HPDE6-E6E7 (cell line): ENCODE data around the gene FHIT.

Experiments used
- DNase-seq: peaks from one replicate; pipeline ENCODE4 v3.0.0; 2011; ENCODE audit warnings: missing footprints; ENCODE audit errors: extremely low spot score

FHIT gene

DNA sequence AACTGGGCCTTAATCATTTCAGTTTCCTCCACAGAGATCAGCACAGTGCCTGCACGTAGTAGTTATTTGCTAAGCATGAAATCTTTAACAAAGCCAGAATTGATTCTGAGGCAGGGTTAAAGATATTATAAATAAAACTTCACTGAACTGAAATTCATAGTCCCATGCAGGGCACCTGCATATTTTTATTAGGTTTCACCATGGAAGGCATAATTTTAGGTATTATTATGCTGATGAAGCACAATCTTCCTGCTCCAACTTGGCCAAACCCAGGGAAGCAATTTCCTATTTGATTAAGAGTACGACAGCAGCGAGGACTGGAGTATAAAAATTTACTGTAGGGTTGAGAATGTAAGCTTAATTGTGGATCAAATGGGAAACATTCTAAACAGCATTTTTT is 1131.0 kb downstream of the FHIT start:
- DNase-seq, result no peak

DNA sequence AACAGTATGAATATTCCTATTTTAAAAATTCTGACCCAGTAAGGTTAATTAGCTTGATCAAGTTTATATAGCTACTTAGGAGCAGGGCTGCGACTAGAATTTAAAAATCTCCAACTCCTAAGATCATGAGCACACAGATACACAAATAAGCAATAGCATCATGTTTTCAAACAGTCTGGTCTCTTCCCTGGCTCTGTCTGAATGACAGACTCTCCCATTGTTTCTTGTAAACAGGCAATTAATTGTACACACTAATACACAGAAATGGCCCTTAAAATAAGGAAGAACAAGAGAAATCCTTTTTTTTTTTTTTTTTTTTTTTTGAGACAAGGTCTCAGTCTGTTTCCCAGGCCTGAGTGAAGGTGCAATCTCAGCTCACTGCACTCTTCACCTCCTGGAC is 1137.1 kb downstream of the FHIT start:
- no peak for DNase-seq

DNA sequence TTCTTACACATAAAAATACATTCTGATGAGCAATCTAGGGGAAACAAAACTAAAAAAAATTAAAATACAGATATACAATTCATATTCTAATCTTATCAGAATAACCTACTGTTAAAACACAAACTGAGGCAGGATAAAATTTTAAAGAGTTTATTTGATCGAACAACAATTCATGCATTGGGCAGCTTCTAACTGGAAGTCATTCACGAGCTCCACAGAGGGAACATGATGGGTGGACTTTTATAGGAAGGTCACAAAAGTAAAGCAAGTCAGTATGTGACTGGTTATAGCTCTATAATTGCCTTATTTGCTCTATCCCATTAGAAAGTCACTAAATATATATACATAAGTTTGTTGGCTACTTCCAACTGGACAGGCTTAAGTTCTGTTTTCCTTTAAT is 1144.0 kb downstream of the FHIT start:
- no peak for DNase-seq

DNA sequence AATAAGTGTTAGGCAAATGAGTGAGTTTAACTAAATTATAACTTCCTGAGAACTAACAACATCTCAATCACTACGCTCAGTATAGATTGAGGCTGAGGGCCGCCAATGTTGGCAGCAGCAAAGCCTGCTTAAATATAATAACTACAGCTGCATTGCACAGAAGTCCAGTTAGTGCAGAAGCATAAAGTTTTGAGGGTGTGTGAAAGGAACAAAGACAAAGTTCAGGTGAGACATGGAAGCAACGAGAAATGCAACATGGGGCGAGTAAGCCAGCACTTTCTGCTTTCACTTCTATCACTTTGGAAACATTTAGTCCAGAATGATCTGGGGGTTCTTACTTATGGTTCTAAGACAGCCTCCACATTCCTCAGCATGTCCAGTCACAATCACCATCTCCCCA is 1149.1 kb downstream of the FHIT start:
- no peak for DNase-seq

DNA sequence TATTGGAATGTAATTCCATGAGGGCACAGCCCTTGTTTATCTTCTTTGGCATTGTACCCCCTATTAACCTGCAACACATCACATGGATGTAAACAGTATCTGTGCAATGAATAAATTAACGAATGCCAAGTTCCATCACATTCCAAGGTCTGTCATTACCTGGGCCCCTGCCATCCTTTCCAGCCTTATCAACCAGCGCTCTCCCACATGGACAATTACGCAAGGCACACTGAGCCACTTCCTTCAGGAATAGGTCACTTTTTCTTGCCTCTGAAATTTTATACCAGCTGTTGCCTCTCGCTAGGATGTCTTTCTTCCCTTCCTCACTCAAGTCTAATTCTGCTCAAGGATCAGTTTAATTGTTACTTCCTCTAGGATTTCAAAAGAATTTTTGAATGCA is 1149.6 kb downstream of the FHIT start:
- no peak for DNase-seq

DNA sequence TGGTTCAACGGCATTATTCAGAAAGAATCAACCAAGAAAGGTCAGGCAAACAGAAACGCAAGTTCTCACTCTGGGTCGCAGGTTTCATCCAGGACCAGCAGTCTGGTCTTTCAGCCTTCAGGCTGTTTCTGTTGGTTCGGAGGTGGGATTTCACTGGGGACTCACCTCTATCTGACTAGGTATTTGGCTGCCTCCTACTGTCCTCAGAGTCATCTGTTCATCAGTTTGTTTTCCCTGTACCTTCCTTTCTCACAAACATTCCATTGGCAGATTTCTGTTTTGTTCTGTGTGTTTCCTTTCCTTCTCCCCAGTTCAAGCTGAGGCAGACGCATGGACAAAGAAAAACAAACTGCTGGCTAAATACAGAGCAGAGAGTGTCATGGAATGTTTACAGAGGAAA is 1154.8 kb downstream of the FHIT start:
- no peak for DNase-seq

DNA sequence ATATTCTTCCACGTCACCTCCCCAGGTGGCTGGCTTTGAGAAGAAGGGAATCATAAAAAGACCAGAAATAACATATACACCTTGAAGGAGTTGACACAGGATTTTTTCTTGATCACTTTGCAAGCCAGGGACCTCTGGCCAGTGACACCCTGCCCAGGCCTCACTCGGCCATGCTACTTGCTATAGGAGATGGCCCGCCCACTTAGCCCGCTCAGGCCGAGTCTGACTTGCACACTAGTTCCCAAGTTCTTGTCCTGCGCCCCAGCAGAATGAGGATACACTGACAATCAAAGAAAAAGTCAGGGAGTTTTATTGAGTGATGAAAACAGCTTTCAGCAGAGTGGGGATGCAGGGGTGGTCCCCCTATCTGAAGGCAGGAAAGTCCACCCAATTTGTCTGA is 1155.3 kb downstream of the FHIT start:
- DNase-seq, result no peak

DNA sequence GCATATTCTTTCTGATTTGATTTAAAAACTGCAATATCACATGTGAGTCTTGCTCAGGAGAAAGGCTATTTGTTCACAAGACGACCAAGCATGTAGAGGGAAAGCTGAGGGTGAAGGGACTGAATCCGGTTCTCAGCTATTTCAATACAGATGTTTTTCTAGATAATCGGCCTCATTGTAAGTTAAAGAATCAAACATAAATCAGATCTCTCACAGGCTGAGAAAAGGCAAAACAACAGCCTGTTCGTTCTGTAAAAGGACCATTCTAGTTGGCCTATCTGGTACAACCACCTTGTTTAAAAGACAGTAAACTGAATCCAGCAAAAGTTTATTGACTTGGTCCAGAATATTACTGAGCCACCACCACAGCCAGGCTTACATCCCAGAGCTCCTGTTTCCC is 1155.7 kb downstream of the FHIT start:
- no peak for DNase-seq

DNA sequence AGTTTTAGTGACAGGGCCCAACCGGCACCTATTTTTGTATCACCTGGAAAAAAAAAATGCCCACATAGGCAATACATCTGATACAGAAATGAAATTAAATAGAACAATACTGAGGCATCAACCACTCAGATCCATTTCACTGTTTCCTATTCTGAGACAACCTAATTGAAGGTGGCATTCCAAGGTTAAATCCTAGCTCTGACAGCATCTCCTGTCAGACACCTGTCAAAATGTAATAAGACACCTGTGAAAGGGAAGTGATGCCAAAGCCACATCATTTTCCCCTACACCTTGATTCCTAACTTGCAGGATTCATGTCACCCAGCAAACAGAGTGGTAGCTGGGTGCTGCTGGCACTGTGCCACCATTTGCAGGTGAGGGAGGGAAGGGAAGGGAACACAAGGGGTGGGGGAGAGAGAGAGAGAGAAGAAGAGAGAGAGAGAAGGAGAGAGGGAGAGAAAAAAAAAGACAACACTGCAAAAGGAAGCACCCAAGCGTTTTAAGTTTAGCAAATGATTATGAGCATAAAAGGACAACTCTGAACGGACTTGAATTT is 1156.8 kb downstream of the FHIT start:
- no peak for DNase-seq

DNA sequence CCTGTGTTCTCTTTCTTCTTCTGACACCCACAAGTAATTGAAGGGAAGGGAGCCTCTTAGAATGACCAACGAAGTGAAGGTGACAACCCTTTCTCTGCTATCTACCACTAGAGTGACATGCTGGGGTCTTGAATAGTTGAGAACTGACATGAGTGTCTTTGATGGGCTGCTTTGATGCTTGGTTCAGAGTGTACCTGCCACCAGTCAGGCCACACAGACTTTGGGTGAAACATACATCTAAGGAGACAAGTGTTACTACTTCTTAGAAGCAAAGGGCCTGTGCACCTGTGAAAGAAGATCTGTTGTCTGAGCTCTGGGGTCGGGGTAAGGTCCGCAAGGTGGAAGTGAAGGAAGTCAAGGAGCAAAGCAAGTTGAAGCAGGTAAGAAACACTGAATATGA is 1160.7 kb downstream of the FHIT start:
- no peak for DNase-seq

DNA sequence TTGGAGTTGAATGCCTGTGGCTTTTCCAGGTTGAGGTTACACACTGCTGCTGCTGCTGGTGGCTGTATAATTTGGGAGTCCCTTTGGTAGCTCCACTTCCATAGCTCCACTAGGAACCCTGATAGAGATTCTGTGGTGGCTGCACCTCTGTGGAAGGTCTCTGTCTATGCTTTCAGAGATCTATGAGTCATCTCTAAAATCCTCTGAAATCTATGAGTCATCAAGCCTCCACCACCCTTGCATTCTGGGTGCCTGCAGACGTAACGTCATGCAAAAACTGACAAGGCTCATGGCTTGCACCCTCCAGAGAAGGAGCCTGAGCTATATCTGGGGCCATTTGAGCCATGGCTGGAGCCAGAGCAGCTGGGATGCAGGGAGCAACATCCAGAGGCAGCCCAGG is 1164.4 kb downstream of the FHIT start:
- no peak for DNase-seq

DNA sequence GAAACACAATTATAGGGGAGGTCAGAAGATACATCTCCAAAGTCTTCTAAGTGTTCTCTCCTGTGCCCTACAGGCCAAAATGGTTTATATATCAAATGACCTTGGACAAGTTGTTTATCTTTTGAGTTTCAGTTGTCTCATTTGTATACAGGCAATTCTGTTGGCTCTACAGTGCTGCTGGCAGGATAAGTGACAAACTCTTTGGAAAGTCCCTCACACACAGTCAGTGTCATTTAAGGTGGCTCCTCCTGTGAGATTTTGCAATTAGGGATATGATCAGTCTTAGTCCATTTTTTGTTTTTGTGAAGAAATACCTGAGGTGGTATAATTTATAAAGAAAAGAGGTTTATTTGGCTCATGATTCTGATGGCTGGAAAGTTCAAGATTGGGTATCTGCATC is 1165.6 kb downstream of the FHIT start:
- no peak for DNase-seq

DNA sequence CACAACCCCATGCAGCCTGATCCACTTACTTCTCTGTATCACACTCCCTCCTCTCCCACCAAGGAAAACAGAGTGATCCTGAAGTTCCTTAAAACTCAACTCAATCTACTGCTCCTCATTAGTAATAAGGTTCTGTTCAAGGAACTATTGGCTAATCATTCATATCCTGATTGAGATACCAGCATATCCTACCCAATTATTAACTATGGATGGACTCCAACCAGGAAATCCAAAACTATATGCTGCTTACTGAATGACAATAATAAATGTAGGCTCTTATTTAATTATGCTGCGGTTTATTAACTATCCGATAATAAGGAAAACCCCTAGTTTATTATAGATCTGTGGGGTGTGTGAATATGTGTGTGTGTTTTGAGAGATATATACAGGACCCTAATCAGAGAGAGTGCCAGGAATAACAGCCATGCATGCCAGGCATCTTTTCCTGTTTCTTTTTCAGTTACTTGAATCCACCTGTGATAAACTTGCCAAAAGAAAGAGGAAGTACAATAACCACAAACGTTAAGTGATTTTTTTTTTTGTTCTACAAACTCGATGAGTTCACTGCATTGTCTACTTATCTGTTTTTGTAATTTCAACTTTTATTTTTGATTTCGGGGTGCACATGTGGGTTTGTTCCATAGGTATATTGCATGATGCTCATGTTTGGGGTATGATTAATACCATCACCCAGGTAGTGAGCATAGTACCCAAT is 1169.7 kb downstream of the FHIT start:
- no peak for DNase-seq

DNA sequence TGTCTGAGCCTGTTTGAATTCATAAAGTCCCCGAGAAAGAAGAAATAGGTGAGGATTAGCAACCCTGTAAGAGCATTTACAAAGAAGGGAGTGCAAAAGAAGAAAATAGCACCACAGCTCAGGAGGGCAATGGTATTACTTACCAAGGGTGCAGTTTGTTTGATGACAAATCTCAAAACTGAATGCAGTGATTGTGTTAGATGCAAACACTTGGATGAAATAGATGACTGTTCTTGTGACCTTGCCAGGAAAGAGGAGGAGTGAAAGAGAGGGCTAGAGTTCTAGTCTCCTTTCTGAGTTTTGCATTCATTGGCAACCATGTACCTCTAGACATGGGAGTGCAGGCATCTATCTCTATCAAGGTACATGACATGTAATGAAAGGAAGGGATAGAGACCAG is 1170.6 kb downstream of the FHIT start:
- no peak for DNase-seq

DNA sequence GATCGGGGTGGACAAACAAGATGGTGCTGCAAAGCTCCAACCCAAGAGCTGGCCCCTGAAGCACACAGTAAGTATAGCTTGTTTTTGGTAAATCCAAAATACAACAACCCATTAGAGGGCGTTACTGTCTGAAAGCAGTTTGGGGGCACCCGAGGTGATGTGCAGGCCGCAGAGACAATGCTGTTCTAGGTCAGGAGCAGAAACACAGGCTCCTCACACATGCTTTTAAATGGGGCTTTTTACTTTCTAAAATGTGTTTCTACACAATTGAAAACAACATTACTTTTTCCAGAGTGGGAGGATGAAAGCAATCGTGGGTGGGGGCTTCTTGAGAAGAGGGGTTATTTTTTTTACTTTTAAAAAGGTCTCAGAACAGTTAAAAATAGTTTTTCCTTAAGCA is 1172.2 kb downstream of the FHIT start:
- no peak for DNase-seq

DNA sequence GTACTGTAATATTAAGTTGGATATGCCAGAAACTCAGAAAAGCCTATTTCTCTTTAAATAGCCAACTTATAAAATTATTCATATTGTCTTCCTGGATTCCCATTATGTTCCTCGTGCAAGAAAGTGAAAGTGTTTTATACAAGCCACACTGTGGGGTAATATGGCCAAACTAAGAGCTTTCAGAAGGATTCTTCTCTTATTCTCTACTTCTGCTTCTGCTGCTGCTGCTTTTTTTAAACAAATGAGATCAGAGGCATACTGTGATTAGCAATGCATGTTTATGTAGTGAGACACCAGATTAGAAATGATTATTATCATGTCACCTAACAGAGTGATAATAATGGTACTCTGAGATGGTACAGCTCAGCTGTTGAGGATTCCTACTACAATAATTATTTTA is 1174.9 kb downstream of the FHIT start:
- DNase-seq, result no peak

DNA sequence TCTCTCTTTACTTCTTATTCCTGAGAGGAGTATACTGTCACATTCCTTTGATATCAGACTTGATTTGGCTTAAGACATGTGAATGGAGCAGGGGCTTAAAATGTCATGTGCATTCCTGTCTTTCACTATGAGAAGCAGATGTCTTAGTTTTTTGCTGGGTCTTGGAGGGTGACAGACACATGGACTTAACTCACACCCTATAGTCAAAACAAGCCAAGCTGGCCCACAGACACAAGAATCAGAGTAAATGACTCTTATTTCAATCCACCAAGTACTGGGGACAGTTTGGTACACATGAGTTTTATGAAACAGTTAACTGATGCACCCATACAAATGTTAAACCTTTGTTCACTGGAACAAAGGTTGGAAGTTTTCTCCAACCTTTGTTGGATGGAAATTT is 1177.3 kb downstream of the FHIT start:
- no peak for DNase-seq

DNA sequence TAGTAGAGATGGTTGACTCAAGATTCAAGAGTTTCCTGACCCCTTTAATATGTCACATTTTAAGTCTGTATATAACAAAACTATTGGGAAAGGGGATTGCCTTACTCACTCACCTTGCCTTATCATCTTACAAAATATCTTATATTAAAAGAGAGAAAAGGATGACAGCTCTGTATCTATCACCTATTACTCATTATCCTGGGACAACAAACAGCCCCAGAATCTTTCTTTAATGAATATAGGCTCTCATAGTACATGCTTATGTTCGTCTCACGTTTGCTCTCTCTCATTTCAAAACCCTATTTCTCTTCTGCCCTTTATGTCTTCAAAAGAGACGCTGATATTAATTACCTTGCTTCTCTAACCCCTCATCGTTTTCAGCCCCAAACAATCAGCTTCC is 1178.0 kb downstream of the FHIT start:
- no peak for DNase-seq

DNA sequence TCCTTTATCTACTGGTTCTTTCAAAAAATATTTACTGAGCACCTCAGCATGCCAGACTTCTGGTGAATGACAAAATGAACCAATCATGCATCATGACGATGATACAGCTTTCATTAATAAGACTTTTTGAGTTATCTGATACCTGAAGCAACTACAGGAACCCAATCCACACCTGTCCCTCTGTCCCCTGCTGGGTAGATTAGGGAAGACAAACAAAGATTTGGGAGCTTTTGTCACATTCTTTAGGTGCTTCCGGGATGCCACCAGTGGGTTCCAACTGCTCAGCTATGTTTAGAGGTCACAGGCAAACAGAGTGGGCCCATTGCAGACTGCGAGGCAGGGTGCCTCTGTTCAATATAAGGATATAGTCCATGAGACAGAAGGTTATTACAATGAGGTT is 1180.9 kb downstream of the FHIT start:
- no peak for DNase-seq

DNA sequence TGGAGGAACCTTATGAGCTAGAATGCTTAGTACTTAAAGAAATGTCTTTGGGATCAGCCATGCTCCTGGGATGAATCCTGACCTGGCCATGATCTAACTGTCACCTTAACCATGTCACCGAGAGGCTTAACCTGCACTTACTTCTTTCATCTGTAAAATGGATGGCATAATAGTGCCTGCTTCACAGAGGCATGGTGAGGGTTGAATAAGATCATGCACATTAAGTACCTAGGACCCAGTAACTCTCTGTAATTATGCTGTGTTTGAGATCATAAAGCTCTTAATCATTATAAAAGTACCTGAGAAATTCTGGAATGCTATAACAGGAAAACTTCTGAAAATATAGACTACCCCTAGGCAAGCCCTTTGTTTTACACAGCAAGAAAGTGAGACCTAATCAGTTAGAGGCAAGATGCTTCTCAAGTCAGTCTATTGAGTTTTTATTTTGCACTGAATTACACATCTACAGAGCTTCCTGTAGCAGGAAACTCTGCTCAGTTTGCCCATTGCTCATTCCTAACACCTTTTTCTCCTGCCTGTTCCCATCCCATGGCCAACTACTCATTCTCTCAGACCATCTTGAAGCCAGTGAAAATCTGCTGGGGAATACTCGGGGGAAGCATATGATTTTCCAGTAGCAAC is 1185.9 kb downstream of the FHIT start:
- no peak for DNase-seq

DNA sequence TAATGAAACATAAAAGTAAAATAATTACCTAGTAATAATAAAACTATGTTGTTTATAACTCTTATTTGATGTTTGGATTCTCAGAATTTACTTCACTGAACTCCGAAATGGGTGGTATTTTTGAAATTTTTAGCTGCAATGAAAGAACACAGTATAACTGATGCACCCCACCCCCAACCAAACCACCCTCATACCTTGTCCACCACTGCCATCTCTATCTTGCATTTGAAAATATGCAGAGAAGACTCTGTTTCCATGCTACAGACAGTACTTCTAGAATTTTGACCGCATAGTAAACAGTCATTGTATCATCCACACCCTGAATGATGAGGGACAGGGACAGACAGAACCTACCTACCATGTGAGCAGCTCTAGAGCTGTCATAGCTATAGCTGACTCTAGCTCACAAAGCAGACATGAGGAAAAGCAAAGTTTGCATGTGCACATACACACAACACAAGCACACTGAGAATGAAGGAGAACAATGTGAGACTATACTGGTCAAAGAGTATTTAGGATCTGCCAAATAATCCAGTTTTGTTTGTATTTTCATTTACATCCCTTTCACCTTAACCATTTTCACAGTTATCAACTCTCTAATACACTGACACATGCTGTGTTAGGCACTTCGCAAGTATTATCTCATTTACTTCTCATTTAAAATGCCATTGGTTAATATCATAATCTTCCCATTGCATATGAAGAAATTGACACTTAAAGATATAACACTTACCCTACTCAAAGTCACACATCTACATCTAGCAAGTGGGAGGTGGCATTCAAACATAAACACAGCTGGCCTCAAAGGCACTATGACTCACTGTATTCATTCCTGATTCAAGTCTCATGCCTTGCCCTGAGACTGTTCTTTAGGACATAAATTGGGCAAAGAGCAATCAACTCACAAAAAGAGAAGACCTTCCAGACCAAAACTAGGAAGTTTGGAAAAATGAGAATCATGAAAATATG is 1186.8 kb downstream of the FHIT start:
- DNase-seq, result no peak

DNA sequence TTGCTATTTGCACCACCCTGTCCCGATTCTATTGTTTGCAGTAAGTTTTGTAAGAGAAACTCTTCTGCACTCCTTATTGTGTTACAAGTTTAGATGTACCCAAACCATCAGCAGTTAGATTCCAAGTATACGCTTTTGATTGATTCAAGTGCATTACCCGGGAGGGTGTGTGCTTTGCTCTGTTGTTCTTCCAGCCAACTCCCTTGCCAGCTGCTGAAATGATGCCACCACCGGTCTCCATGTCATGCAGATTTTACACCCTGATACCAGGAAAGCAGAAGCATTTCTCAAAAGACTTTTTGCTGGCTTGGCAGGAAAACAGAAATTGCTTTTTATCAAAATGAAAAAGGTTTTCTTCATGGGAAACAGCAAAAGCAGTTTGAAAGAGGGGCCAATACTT is 1194.8 kb downstream of the FHIT start:
- no peak for DNase-seq
